GM23338 (cell line): ENCODE data around the gene TMEM163.

ENCODE experiments used
- CREB1 ChIP-seq: fragments of 250-450 bp; sonication (Bioruptor Pico); IDR thresholded peaks from 2 replicates; pipeline ENCODE4 v1.5.0; 2020; ENCODE audit warnings: low read depth, mild to moderate bottlenecking, moderate library complexity
- EZH2 ChIP-seq: fragments of 200-600 bp; sonication (generic); IDR thresholded peaks from one replicate; pipeline ENCODE4 v1.8.0; 2017; ENCODE audit warnings: antibody characterized with exemption, mild to moderate bottlenecking, low read depth; ENCODE audit not compliant: unreplicated experiment
- EZH2phosphoT487 ChIP-seq: fragments of 200-600 bp; sonication (generic); IDR thresholded peaks from one replicate; pipeline ENCODE4 v1.8.1; 2018; ENCODE audit warnings: antibody characterized with exemption; ENCODE audit not compliant: unreplicated experiment
- JUNB ChIP-seq: IDR thresholded peaks from one replicate; pipeline ENCODE4 v1.6.1; 2016; ENCODE audit warnings: antibody characterized with exemption; ENCODE audit not compliant: unreplicated experiment
- POLR2AphosphoS5 ChIP-seq: IDR thresholded peaks from 2 replicates; pipeline ENCODE4 v1.6.1; 2016; ENCODE audit warnings: antibody characterized with exemption, low read depth
- ZNF114 ChIP-seq: fragments of 250-450 bp; sonication (Bioruptor Pico); IDR thresholded peaks from 2 replicates; pipeline ENCODE4 v1.5.0; 2020; ENCODE audit warnings: mild to moderate bottlenecking, moderate library complexity
- ZNF331 ChIP-seq: fragments of 250-450 bp; sonication (Bioruptor Pico); IDR thresholded peaks from 2 replicates; pipeline ENCODE4 v1.5.0; 2020; ENCODE audit warnings: low read depth, mild to moderate bottlenecking, moderate library complexity
- TF ChIP-seq, protein P1 (sequence below), 2 experiments: fragments of 200-600 bp in 1 of 2; sonication (generic) in 1 of 2; conservative IDR thresholded peaks; 2 replicates each; pipeline versions ENCODE4 v1.5.1 to v1.6.1; 2016 to 2017; ENCODE audit warnings: antibody characterized with exemption in 2 of 2, low read depth in 2 of 2, mild to moderate bottlenecking in 2 of 2, moderate library complexity in 1 of 2
- TF ChIP-seq, protein P2 (sequence below): IDR thresholded peaks from one replicate; pipeline ENCODE4 v1.6.1; 2018; ENCODE audit warnings: antibody characterized with exemption; ENCODE audit not compliant: unreplicated experiment
- TF ChIP-seq, protein P3 (sequence below): fragments of 250-450 bp; sonication (Bioruptor Pico); IDR thresholded peaks from 2 replicates; pipeline ENCODE4 v1.5.0; 2020; ENCODE audit warnings: mild to moderate bottlenecking, moderate library complexity

GRCh38 chr2:134670955-134671354 is 47.8 kb downstream of the TMEM163 start:
- TF ChIP-seq, protein P1, sequence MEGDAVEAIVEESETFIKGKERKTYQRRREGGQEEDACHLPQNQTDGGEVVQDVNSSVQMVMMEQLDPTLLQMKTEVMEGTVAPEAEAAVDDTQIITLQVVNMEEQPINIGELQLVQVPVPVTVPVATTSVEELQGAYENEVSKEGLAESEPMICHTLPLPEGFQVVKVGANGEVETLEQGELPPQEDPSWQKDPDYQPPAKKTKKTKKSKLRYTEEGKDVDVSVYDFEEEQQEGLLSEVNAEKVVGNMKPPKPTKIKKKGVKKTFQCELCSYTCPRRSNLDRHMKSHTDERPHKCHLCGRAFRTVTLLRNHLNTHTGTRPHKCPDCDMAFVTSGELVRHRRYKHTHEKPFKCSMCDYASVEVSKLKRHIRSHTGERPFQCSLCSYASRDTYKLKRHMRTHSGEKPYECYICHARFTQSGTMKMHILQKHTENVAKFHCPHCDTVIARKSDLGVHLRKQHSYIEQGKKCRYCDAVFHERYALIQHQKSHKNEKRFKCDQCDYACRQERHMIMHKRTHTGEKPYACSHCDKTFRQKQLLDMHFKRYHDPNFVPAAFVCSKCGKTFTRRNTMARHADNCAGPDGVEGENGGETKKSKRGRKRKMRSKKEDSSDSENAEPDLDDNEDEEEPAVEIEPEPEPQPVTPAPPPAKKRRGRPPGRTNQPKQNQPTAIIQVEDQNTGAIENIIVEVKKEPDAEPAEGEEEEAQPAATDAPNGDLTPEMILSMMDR (conservative IDR thresholded peaks at IDR 0.05; ENCODE audit: low read depth in 2 of 2) = no peak
- TF ChIP-seq POLR2AphosphoS5 (no peak), CREB1 (CRISPR knock-in tag) (no peak), EZH2 (no peak), JUNB (no peak), EZH2phosphoT487 (no peak), ZNF331 (CRISPR knock-in tag) (no peak), ZNF114 (CRISPR knock-in tag) (no peak)
- TF ChIP-seq, protein P2, sequence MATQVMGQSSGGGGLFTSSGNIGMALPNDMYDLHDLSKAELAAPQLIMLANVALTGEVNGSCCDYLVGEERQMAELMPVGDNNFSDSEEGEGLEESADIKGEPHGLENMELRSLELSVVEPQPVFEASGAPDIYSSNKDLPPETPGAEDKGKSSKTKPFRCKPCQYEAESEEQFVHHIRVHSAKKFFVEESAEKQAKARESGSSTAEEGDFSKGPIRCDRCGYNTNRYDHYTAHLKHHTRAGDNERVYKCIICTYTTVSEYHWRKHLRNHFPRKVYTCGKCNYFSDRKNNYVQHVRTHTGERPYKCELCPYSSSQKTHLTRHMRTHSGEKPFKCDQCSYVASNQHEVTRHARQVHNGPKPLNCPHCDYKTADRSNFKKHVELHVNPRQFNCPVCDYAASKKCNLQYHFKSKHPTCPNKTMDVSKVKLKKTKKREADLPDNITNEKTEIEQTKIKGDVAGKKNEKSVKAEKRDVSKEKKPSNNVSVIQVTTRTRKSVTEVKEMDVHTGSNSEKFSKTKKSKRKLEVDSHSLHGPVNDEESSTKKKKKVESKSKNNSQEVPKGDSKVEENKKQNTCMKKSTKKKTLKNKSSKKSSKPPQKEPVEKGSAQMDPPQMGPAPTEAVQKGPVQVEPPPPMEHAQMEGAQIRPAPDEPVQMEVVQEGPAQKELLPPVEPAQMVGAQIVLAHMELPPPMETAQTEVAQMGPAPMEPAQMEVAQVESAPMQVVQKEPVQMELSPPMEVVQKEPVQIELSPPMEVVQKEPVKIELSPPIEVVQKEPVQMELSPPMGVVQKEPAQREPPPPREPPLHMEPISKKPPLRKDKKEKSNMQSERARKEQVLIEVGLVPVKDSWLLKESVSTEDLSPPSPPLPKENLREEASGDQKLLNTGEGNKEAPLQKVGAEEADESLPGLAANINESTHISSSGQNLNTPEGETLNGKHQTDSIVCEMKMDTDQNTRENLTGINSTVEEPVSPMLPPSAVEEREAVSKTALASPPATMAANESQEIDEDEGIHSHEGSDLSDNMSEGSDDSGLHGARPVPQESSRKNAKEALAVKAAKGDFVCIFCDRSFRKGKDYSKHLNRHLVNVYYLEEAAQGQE = peak; percentile 9
- TF ChIP-seq, protein P3, sequence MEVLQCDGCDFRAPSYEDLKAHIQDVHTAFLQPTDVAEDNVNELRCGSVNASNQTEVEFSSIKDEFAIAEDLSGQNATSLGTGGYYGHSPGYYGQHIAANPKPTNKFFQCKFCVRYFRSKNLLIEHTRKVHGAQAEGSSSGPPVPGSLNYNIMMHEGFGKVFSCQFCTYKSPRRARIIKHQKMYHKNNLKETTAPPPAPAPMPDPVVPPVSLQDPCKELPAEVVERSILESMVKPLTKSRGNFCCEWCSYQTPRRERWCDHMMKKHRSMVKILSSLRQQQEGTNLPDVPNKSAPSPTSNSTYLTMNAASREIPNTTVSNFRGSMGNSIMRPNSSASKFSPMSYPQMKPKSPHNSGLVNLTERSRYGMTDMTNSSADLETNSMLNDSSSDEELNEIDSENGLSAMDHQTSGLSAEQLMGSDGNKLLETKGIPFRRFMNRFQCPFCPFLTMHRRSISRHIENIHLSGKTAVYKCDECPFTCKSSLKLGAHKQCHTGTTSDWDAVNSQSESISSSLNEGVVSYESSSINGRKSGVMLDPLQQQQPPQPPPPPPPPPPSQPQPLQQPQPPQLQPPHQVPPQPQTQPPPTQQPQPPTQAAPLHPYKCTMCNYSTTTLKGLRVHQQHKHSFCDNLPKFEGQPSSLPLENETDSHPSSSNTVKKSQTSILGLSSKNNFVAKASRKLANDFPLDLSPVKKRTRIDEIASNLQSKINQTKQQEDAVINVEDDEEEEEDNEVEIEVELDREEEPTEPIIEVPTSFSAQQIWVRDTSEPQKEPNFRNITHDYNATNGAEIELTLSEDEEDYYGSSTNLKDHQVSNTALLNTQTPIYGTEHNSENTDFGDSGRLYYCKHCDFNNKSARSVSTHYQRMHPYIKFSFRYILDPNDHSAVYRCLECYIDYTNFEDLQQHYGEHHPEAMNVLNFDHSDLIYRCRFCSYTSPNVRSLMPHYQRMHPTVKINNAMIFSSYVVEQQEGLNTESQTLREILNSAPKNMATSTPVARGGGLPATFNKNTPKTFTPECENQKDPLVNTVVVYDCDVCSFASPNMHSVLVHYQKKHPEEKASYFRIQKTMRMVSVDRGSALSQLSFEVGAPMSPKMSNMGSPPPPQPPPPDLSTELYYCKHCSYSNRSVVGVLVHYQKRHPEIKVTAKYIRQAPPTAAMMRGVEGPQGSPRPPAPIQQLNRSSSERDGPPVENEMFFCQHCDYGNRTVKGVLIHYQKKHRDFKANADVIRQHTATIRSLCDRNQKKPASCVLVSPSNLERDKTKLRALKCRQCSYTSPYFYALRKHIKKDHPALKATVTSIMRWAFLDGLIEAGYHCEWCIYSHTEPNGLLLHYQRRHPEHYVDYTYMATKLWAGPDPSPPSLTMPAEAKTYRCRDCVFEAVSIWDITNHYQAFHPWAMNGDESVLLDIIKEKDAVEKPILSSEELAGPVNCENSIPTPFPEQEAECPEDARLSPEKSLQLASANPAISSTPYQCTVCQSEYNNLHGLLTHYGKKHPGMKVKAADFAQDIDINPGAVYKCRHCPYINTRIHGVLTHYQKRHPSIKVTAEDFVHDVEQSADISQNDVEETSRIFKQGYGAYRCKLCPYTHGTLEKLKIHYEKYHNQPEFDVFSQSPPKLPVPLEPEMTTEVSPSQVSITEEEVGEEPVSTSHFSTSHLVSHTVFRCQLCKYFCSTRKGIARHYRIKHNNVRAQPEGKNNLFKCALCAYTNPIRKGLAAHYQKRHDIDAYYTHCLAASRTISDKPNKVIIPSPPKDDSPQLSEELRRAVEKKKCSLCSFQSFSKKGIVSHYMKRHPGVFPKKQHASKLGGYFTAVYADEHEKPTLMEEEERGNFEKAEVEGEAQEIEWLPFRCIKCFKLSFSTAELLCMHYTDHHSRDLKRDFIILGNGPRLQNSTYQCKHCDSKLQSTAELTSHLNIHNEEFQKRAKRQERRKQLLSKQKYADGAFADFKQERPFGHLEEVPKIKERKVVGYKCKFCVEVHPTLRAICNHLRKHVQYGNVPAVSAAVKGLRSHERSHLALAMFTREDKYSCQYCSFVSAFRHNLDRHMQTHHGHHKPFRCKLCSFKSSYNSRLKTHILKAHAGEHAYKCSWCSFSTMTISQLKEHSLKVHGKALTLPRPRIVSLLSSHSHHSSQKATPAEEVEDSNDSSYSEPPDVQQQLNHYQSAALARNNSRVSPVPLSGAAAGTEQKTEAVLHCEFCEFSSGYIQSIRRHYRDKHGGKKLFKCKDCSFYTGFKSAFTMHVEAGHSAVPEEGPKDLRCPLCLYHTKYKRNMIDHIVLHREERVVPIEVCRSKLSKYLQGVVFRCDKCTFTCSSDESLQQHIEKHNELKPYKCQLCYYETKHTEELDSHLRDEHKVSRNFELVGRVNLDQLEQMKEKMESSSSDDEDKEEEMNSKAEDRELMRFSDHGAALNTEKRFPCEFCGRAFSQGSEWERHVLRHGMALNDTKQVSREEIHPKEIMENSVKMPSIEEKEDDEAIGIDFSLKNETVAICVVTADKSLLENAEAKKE (CRISPR knock-in tag) = no peak
